A549 (cell line): Measurements from ENCODE around the gene ADGRL3. TPM values are rescaled to one million over a fixed set of nuclear protein-coding genes. Genes with fewer than 3 reads are reported as not detected.

Experiments
- ATAC-seq, 2 experiments: fragments of 200-7000 bp in 1 of 2; fragments of >200 bp in 1 of 2; cut with Nextera tagmentation in 1 of 2; cut with Tn5 transposase in 1 of 2; 3 replicates each; pipeline versions ENCODE4 v1.8.0 to v1.9.1; 2018 to 2020; ENCODE audit warnings: mild to moderate bottlenecking in 1 of 2, moderate library complexity in 1 of 2
- CTCF ChIA-PET: fragments of 300-600 bp; sonication (Branson Sonifier 250); formaldehyde crosslinking; extraction: SDS; loops from one replicate; lab custom pipeline; 2021; ENCODE audit warnings: antibody characterized with exemption, inconsistent platforms; lab: Yijun Ruan, JAX
- POLR2A ChIA-PET: fragments of 350-600 bp; formaldehyde crosslinking; extraction: SDS; loops from one replicate; lab custom pipeline; 2021; ENCODE audit warnings: antibody characterized with exemption, inconsistent platforms; lab: Yijun Ruan, JAX
- DNase-seq, 2 experiments: peaks; one replicate each; pipeline versions ENCODE4 v3.0.0 to v3.0.0-alpha.2; 2011 to 2016; ENCODE audit warnings: low read depth in 1 of 2, low spot score in 1 of 2
- FAIRE-seq: peaks from 2 replicates; lab custom pipeline; 2011; peaks lifted over from hg19 to GRCh38; lab: Jason Lieb, UNC
- H3K27ac ChIP-seq, 2 experiments: fragments of >200 bp; sonication (Bioruptor Twin); formaldehyde crosslinking; 3 replicates each; pipeline ENCODE4 v1.5.1; 2016 to 2017
- H3K4me1 ChIP-seq: fragments of >200 bp; sonication (Bioruptor Twin); formaldehyde crosslinking; 3 replicates; pipeline ENCODE4 v1.6.1; 2016
- H3K4me2 ChIP-seq: fragments of >200 bp; sonication (Bioruptor Twin); formaldehyde crosslinking; 3 replicates; pipeline ENCODE4 v1.6.1; 2016
- H3K4me3 ChIP-seq: fragments of >200 bp; sonication (Bioruptor Twin); formaldehyde crosslinking; 3 replicates; pipeline ENCODE4 v1.5.1; 2016
- H3K9me3 ChIP-seq: fragments of >200 bp; sonication (Bioruptor Twin); formaldehyde crosslinking; 3 replicates; pipeline ENCODE4 v1.6.1; 2016
- CBX2 ChIP-seq: fragments of 200-600 bp; sonication (generic); IDR thresholded peaks from 2 replicates; pipeline ENCODE4 v1.6.1; 2016; ENCODE audit warnings: low read depth, mild to moderate bottlenecking, borderline replicate concordance
- CBX8 ChIP-seq: fragments of 200-600 bp; sonication (generic); IDR thresholded peaks from 2 replicates; pipeline ENCODE4 v1.6.1; 2016
- CEBPB ChIP-seq, 2 experiments: fragments of >200 bp in 1 of 2; sonication (Bioruptor Twin) in 1 of 2; formaldehyde crosslinking in 1 of 2; IDR thresholded peaks; 2 replicates each; pipeline ENCODE4 v1.6.1; 2012 to 2016
- FOSB ChIP-seq: fragments of 250-450 bp; sonication (Bioruptor Pico); IDR thresholded peaks from 2 replicates; pipeline ENCODE4 v1.5.0; 2020; ENCODE audit warnings: mild to moderate bottlenecking, moderate library complexity
- FOSL2 ChIP-seq, 2 experiments: fragments of 450-650 bp in 1 of 2; fragments of >200 bp in 1 of 2; sonication (Bioruptor Twin) in 1 of 2; formaldehyde crosslinking; IDR thresholded peaks; 2 replicates each; pipeline versions ENCODE4 v1.5.0 to v1.6.1; 2016 to 2020; ENCODE audit warnings: mild to moderate bottlenecking in 1 of 2, moderate library complexity in 1 of 2
- FOXS1 ChIP-seq: fragments of 250-450 bp; sonication (Bioruptor Pico); IDR thresholded peaks from 2 replicates; pipeline ENCODE4 v1.5.0; 2020; ENCODE audit warnings: mild to moderate bottlenecking, moderate library complexity
- GATA3 ChIP-seq: IDR thresholded peaks from 2 replicates; pipeline ENCODE4 v1.6.1; 2012; ENCODE audit warnings: borderline replicate concordance
- HOXB5 ChIP-seq: fragments of 250-450 bp; sonication (Bioruptor Pico); IDR thresholded peaks from 2 replicates; pipeline ENCODE4 v1.5.0; 2020; ENCODE audit warnings: mild to moderate bottlenecking, moderate library complexity
- JUNB ChIP-seq: fragments of >200 bp; sonication (Bioruptor Twin); formaldehyde crosslinking; IDR thresholded peaks from 2 replicates; pipeline ENCODE4 v1.6.1; 2016
- KDM5A ChIP-seq: fragments of 200-600 bp; sonication (generic); IDR thresholded peaks from 2 replicates; pipeline ENCODE4 v1.6.1; 2016; ENCODE audit warnings: antibody characterized with exemption, mild to moderate bottlenecking
- MAFK ChIP-seq: fragments of 450-650 bp; IDR thresholded peaks from 2 replicates; pipeline ENCODE4 v1.6.1; 2014; ENCODE audit not compliant: partially characterized antibody
- PHF8 ChIP-seq: fragments of 200-600 bp; sonication (generic); IDR thresholded peaks from 2 replicates; pipeline ENCODE4 v1.6.1; 2016; ENCODE audit warnings: low read depth, mild to moderate bottlenecking, antibody characterized with exemption, moderate library complexity, borderline replicate concordance
- POLR2AphosphoS2 ChIP-seq: conservative IDR thresholded peaks from 2 replicates; pipeline ENCODE4 v1.6.1; 2012; ENCODE audit warnings: low read length, improper control_type of control experiment, inconsistent platforms
- RAD21 ChIP-seq, 2 experiments: fragments of >200 bp in 1 of 2; sonication (Bioruptor Twin) in 1 of 2; formaldehyde crosslinking in 1 of 2; IDR thresholded peaks in 1 of 2; conservative IDR thresholded peaks in 1 of 2; 2 replicates in 1 of 2; 3 replicates in 1 of 2; pipeline ENCODE4 v1.6.1; 2012 to 2018; ENCODE audit warnings: inconsistent platforms in 1 of 2
- RFX5 ChIP-seq: fragments of 450-650 bp; IDR thresholded peaks from 2 replicates; pipeline ENCODE4 v1.7.1; 2014; ENCODE audit warnings: antibody characterized with exemption, mild to moderate bottlenecking, moderate library complexity
- RNF2 ChIP-seq: fragments of 200-600 bp; sonication (generic); IDR thresholded peaks from 2 replicates; pipeline ENCODE4 v1.6.1; 2016; ENCODE audit warnings: low read depth, mild to moderate bottlenecking, antibody characterized with exemption, moderate library complexity, borderline replicate concordance
- SMC3 ChIP-seq: fragments of >200 bp; sonication (Bioruptor Twin); formaldehyde crosslinking; IDR thresholded peaks from 3 replicates; pipeline ENCODE4 v1.6.1; 2018; ENCODE audit warnings: inconsistent platforms
- TFCP2L1 ChIP-seq: fragments of 250-450 bp; sonication (Bioruptor Pico); IDR thresholded peaks from 2 replicates; pipeline ENCODE4 v1.5.0; 2021; ENCODE audit warnings: mild to moderate bottlenecking
- TP53 ChIP-seq: fragments of 250-450 bp; sonication (Bioruptor Pico); IDR thresholded peaks from 2 replicates; pipeline ENCODE4 v1.5.0; 2021; ENCODE audit warnings: mild to moderate bottlenecking, moderate library complexity
- ZC3H11A ChIP-seq: fragments of 450-650 bp; IDR thresholded peaks from 2 replicates; pipeline ENCODE4 v1.6.1; 2014; ENCODE audit warnings: antibody characterized with exemption, mild to moderate bottlenecking
- ZFP36 ChIP-seq: fragments of 450-650 bp; IDR thresholded peaks from 2 replicates; pipeline ENCODE4 v1.6.1; 2014; ENCODE audit warnings: borderline replicate concordance; ENCODE audit not compliant: partially characterized antibody
- WGBS: methylation state at CpG from one replicate; pipeline ENCODE4 v1.1.6; 2017; ENCODE audit errors: missing lambda C conversion rate; 5-methylcytosine and 5-hydroxymethylcytosine counted together
- polyA plus RNA-seq, 4 experiments: library from polyadenylated mRNA; depleted of rRNA in 3 of 4; stranded (reverse); fragments of >200 nt; fragmentation: RNase III in 1 of 4; extraction: RNeasy Plus Mini Kit Qiagen cat#74134 plus additional on column Dnase treatment in 1 of 4; gene quantifications; 2 replicates in 3 of 4; 3 replicates in 1 of 4; pipeline ENCODE4 v1.2.3, GENCODE V29; 2011 to 2017
- TF ChIP-seq, protein P1 (sequence below): IDR thresholded peaks from 2 replicates; pipeline ENCODE4 v1.6.1; 2012
- TF ChIP-seq, protein P2 (sequence below): fragments of 250-450 bp; sonication (Bioruptor Pico); IDR thresholded peaks from 2 replicates; pipeline ENCODE4 v1.5.0; 2021; ENCODE audit warnings: mild to moderate bottlenecking, moderate library complexity, borderline replicate concordance
- TF ChIP-seq, protein P3 (sequence below): fragments of >200 bp; sonication (Bioruptor Twin); formaldehyde crosslinking; IDR thresholded peaks from 2 replicates; pipeline ENCODE4 v1.6.1; 2016
- TF ChIP-seq, protein P4 (sequence below): fragments of >200 bp; sonication (Bioruptor Twin); formaldehyde crosslinking; IDR thresholded peaks from 3 replicates; pipeline ENCODE4 v1.5.1; 2016
- TF ChIP-seq, protein P5 (sequence below): fragments of 250-450 bp; sonication (Bioruptor Pico); IDR thresholded peaks from 2 replicates; pipeline ENCODE4 v1.5.0; 2020; ENCODE audit warnings: low read depth, mild to moderate bottlenecking, moderate library complexity

ADGRL3 gene
- polyA plus RNA-seq, 2 of the 4 experiments (the other 2 are of a cell fraction) = 0.05 to 0.12 TPM

DNA sequence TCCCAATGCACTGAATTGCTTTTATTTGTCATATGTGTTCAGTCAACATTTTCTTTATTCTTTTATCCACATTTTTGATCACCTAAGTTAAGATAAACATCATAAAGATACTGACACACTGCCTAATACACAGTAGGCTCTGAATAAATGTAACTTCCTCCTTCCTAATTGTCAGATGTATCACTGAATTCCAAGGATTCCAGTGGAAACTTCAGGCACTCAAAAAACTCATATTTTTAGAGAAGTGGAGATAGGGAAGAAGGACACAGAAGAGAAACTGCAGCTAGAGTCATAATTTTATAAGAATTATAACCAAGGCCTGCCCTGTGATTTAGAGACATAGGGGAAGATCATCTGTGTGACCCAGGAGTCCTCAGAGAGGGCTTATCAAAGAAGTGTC is 753.3 kb downstream of the ADGRL3 start:
- TF ChIP-seq FOSL2 (IDR thresholded peaks at IDR 0.05) (no peak), FOSL2 (CRISPR knock-in tag; IDR thresholded peaks at IDR 0.05) (no peak), CEBPB (IDR thresholded peaks at IDR 0.05) (no peak), CBX2 (no peak), HOXB5 (CRISPR knock-in tag) (no peak)
- H3K27ac ChIP-seq = no peak overlapping the region
- POLR2A ChIA-PET = no interaction called here
- no peak for FAIRE-seq
- H3K4me3 ChIP-seq = no peak overlapping the region
- H3K9me3 ChIP-seq = no peaks in the 10 kb centered on the region
- H3K4me1 ChIP-seq = no peaks in the 10 kb centered on the region
- CTCF ChIA-PET = no interaction called here
- ATAC-seq = no peak
- DNase-seq = no peak
- H3K4me2 ChIP-seq = no peak overlapping the region

DNA sequence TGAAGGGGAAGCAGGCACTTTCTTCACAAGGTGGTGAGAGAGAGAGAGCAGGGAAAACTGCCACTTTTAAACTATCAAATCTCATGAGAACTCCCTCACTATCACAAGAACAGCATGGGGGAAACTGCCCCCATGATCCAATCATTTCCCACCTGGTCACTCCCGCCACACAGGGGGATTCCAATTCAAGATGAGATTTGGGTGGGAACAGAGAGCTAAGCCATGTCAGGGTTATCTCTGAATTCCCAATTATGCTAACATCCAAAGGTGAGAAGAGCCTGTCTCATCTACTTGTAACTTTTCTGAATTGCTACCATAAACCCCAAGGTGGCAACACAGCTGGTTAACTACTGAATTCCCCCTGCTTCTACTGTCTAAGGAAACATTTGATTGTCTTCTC is 758.5 kb downstream of the ADGRL3 start:
- DNase-seq = no peak
- H3K4me1 ChIP-seq = no peaks in the 10 kb centered on the region
- CTCF ChIA-PET = no interaction called here
- TF ChIP-seq HOXB5 (CRISPR knock-in tag) (no peak), FOXS1 (no peak), TP53 (CRISPR knock-in tag) (no peak), ZFP36 (no peak), RAD21 (conservative IDR thresholded peaks at IDR 0.05 in 1 of 2, IDR thresholded peaks at IDR 0.05 in 1 of 2) (no peak), RNF2 (no peak), SMC3 (no peak), MAFK (no peak), JUNB (no peak), FOSB (CRISPR knock-in tag) (no peak), KDM5A (no peak), CBX8 (no peak), CBX2 (no peak)
- TF ChIP-seq, protein P1, sequence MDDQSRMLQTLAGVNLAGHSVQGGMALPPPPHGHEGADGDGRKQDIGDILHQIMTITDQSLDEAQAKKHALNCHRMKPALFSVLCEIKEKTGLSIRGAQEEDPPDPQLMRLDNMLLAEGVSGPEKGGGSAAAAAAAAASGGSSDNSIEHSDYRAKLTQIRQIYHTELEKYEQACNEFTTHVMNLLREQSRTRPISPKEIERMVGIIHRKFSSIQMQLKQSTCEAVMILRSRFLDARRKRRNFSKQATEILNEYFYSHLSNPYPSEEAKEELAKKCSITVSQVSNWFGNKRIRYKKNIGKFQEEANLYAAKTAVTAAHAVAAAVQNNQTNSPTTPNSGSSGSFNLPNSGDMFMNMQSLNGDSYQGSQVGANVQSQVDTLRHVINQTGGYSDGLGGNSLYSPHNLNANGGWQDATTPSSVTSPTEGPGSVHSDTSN = no peak
- TF ChIP-seq, protein P2, sequence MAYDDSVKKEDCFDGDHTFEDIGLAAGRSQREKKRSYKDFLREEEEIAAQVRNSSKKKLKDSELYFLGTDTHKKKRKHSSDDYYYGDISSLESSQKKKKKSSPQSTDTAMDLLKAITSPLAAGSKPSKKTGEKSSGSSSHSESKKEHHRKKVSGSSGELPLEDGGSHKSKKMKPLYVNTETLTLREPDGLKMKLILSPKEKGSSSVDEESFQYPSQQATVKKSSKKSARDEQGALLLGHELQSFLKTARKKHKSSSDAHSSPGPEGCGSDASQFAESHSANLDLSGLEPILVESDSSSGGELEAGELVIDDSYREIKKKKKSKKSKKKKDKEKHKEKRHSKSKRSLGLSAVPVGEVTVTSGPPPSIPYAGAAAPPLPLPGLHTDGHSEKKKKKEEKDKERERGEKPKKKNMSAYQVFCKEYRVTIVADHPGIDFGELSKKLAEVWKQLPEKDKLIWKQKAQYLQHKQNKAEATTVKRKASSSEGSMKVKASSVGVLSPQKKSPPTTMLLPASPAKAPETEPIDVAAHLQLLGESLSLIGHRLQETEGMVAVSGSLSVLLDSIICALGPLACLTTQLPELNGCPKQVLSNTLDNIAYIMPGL (CRISPR knock-in tag) = no peak
- TF ChIP-seq, protein P3, sequence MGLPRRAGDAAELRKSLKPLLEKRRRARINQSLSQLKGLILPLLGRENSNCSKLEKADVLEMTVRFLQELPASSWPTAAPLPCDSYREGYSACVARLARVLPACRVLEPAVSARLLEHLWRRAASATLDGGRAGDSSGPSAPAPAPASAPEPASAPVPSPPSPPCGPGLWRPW = no peak
- TF ChIP-seq, protein P4, sequence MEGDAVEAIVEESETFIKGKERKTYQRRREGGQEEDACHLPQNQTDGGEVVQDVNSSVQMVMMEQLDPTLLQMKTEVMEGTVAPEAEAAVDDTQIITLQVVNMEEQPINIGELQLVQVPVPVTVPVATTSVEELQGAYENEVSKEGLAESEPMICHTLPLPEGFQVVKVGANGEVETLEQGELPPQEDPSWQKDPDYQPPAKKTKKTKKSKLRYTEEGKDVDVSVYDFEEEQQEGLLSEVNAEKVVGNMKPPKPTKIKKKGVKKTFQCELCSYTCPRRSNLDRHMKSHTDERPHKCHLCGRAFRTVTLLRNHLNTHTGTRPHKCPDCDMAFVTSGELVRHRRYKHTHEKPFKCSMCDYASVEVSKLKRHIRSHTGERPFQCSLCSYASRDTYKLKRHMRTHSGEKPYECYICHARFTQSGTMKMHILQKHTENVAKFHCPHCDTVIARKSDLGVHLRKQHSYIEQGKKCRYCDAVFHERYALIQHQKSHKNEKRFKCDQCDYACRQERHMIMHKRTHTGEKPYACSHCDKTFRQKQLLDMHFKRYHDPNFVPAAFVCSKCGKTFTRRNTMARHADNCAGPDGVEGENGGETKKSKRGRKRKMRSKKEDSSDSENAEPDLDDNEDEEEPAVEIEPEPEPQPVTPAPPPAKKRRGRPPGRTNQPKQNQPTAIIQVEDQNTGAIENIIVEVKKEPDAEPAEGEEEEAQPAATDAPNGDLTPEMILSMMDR = no peak
- TF ChIP-seq, all 56 proteins: peak for 0
- ATAC-seq (no peak), FAIRE-seq (no peak)
- whole genome bisulfite sequencing = 23% methylated on average over 1 of the region's 1 CpG
- Histone ChIP-seq H3K4me2 (no peak overlapping the region), H3K4me3 (no peak overlapping the region), H3K9me3 (no peaks in the 10 kb centered on the region), H3K27ac (no peak overlapping the region)
- POLR2A ChIA-PET = no interaction called here

DNA sequence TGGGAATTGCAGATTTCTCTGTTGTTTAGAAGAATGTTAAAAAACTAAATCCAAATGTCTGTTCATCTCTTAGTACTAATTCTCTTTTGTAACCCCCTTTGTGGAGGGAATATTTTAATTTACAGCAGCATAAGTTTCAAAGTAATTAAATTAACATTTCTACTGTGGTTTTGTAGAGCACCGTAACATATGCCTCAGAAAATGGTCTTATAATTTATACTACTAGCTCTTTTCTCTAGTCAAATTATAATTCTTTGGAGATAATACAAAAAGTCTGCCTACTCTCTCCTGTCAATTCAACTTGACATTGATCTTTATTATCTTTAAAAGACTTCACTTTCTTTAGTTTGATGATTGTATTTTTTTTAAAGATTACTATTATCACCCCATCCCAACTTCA is 759.0 kb downstream of the ADGRL3 start:
- no peaks in the 10 kb centered on the region for H3K4me1 ChIP-seq
- no peak for FAIRE-seq
- POLR2A ChIA-PET = no interaction called here
- no peak for ATAC-seq
- no peak overlapping the region for H3K4me3 ChIP-seq
- TF ChIP-seq ZC3H11A = no peak
- TF ChIP-seq POLR2AphosphoS2 = no peak
- TF ChIP-seq, protein P5, sequence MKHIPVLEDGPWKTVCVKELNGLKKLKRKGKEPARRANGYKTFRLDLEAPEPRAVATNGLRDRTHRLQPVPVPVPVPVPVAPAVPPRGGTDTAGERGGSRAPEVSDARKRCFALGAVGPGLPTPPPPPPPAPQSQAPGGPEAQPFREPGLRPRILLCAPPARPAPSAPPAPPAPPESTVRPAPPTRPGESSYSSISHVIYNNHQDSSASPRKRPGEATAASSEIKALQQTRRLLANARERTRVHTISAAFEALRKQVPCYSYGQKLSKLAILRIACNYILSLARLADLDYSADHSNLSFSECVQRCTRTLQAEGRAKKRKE (CRISPR knock-in tag) = no peak
- TF ChIP-seq CEBPB (IDR thresholded peaks at IDR 0.05) = no peak
- TF ChIP-seq GATA3 = no peak
- TF ChIP-seq, protein P4 = no peak
- no peak for TF ChIP-seq JUNB
- no peak for TF ChIP-seq RFX5
- no peak for TF ChIP-seq SMC3
- TF ChIP-seq CBX8 = no peak
- TF ChIP-seq TFCP2L1 (CRISPR knock-in tag) = no peak
- no peak for TF ChIP-seq PHF8
- TF ChIP-seq, all 56 proteins: peak for 0
- no peak overlapping the region for H3K4me2 ChIP-seq
- no peaks in the 10 kb centered on the region for H3K9me3 ChIP-seq
- WGBS = 53% methylated on average over 1 of the region's 1 CpG
- no peak for DNase-seq
- no peak overlapping the region for H3K27ac ChIP-seq
- CTCF ChIA-PET = no interaction called here
